ENCODE results near the gene JHY.

DNA sequence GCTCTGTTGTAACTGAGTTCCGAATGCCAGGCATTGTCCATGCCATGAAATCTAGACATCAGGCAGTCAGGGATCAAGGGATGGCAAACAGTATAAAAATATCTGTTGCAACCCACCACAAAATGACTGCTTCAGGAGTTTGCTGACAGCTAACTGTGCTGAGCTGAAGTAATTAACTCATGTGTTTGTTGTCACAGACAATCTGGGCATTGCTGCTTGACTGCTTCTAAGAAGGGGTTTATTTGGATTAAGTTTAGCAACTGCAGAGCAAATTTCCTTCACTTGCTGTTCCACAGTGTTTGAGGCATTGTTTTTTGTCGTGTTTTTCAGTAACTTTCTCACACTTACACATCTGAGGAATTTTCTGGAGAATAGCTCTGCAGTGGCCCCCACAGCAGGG is 68.7 kb downstream of the JHY start:
- TF ChIP-seq, protein P1, sequence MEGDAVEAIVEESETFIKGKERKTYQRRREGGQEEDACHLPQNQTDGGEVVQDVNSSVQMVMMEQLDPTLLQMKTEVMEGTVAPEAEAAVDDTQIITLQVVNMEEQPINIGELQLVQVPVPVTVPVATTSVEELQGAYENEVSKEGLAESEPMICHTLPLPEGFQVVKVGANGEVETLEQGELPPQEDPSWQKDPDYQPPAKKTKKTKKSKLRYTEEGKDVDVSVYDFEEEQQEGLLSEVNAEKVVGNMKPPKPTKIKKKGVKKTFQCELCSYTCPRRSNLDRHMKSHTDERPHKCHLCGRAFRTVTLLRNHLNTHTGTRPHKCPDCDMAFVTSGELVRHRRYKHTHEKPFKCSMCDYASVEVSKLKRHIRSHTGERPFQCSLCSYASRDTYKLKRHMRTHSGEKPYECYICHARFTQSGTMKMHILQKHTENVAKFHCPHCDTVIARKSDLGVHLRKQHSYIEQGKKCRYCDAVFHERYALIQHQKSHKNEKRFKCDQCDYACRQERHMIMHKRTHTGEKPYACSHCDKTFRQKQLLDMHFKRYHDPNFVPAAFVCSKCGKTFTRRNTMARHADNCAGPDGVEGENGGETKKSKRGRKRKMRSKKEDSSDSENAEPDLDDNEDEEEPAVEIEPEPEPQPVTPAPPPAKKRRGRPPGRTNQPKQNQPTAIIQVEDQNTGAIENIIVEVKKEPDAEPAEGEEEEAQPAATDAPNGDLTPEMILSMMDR (conservative IDR thresholded peaks at IDR 0.05; ENCODE audit: low read length), result no peak
- no peak for TF ChIP-seq EZH2phosphoT487 (IDR thresholded peaks at IDR 0.05; ENCODE audit: borderline replicate concordance, low read depth, low read length)

Data from OCI-LY7 (cell line).